Upper lobe of left lung (tissue), 6 donors: ENCODE measurements around the gene RCN2. TPM values are rescaled to one million over a fixed set of nuclear protein-coding genes. Genes with fewer than 3 reads are reported as not detected.

Source experiments
- ATAC-seq, 2 donors: fragments of 200-7000 bp; cut with Tn5 transposase; one replicate each; pipeline ENCODE4 v1.9.1; 2022; ENCODE audit warnings: mild to moderate bottlenecking in 2 of 2, moderate library complexity in 2 of 2; ENCODE audit not compliant: low FRiP score in 2 of 2
- DNase-seq, 2 donors: peaks; one replicate each; pipeline ENCODE4 v3.0.0-alpha.2; 2019 to 2020
- H3K27ac ChIP-seq, 4 donors: fragments of 200-600 bp; sonication (generic); one replicate each; pipeline ENCODE4 v1.5.1; 2016 to 2019
- H3K27me3 ChIP-seq, 4 donors: fragments of 200-600 bp; sonication (generic); one replicate each; pipeline ENCODE4 v1.5.1; 2017 to 2019
- H3K36me3 ChIP-seq, 4 donors: fragments of 200-600 bp; sonication (generic); one replicate each; pipeline ENCODE4 v1.5.1; 2016 to 2019
- H3K4me1 ChIP-seq, 4 donors: fragments of 200-600 bp; sonication (generic); one replicate each; pipeline ENCODE4 v1.5.1; 2018 to 2019
- H3K4me3 ChIP-seq, 4 donors: fragments of 200-600 bp; sonication (generic); one replicate each; pipeline ENCODE4 v1.5.1; 2017 to 2019; ENCODE audit warnings: mild to moderate bottlenecking in 2 of 4, moderate library complexity in 1 of 4
- H3K9me3 ChIP-seq, 4 donors: fragments of 200-600 bp; sonication (generic); one replicate each; pipeline ENCODE4 v1.5.1; 2018 to 2019
- EP300 ChIP-seq, 4 donors: sonication (generic); formaldehyde crosslinking; IDR thresholded peaks; one replicate each; pipeline ENCODE4 v1.5.1; 2017; ENCODE audit warnings: antibody characterized with exemption in 4 of 4, control low read depth in 2 of 4
- POLR2A ChIP-seq, 4 donors: fragments of 450-650 bp; IDR thresholded peaks; one replicate each; pipeline ENCODE4 v1.5.1; 2016 to 2017; ENCODE audit warnings: antibody characterized with exemption in 4 of 4, mild to moderate bottlenecking in 2 of 4
- POLR2AphosphoS5 ChIP-seq, 2 donors: sonication (generic); formaldehyde crosslinking; IDR thresholded peaks; one replicate each; pipeline ENCODE4 v1.5.1; 2017; ENCODE audit warnings: antibody characterized with exemption in 2 of 2
- WGBS, 2 donors: methylation state at CpG; one replicate each; pipeline ENCODE4 v1.1.5; 2017 to 2018; 5-methylcytosine and 5-hydroxymethylcytosine counted together
- total RNA-seq, 6 donors: library from RNA; depleted of rRNA in 4 of 6; stranded (reverse); fragments of >200 nt in 4 of 6; gene quantifications; one replicate each; pipeline versions ENCODE4 v1.1.0 to v1.2.1, GENCODE V29; 2016 to 2021
- TF ChIP-seq, protein P1 (sequence below), 6 experiments: fragments of 450-650 bp in 4 of 6; fragments of 200-600 bp in 2 of 6; sonication (generic) in 2 of 6; IDR thresholded peaks; one replicate each; pipeline ENCODE4 v1.5.1; 2016 to 2019; ENCODE audit warnings: antibody characterized with exemption in 6 of 6
- donor health status: DM: no; HTN: no; CAD: no; lungs with moderate emphysema.
- donor health status: DM: no; HTN: yes; CAD: no; lungs with severe emphysema.

Gene RCN2
- total RNA-seq, 6 donors from 2014 or later = 17.8 to 43.9 (median 32.7) TPM

GRCh38 chr15:76994496-76994895, 62.9 kb downstream of the RCN2 start:
- WGBS, 2 donors = 80 to 85% methylated on average over 2 to 6 of the region's 6 CpGs
- ATAC-seq (no peak), DNase-seq (no peak)
- Histone ChIP-seq H3K27me3 (no peaks in the 10 kb centered on the region), H3K27ac (peak overlapping the region; percentile 69 to 89 (median 84)), H3K9me3 (no peaks in the 10 kb centered on the region), H3K4me1 (peaks cover 0 to 36% (median 19%) of the 10 kb centered on the region in 4 donors), H3K36me3 (no peaks in the 10 kb centered on the region), H3K4me3 (peak overlapping the region in 1 of 4 donors; percentile 29)
- TF ChIP-seq POLR2A (IDR thresholded peaks at IDR 0.05) (no peak), POLR2AphosphoS5 (IDR thresholded peaks at IDR 0.05) (no peak), EP300 (IDR thresholded peaks at IDR 0.05) (no peak)

- H3K4me3 ChIP-seq = peak within 1 kb of the TSS in 3 of 4 donors; percentile 29 to 54 (median 48)
- H3K27ac ChIP-seq = peak within 1 kb of the TSS; percentile 69 to 89 (median 84)
- peak; percentile 66 to 86 for DNase-seq
- TF ChIP-seq POLR2A (IDR thresholded peaks at IDR 0.05) (peak in 1 of 4 donors; percentile 53), POLR2AphosphoS5 (IDR thresholded peaks at IDR 0.05) (peak in 1 of 2 donors; percentile 52), EP300 (IDR thresholded peaks at IDR 0.05) (no peak)
- TF ChIP-seq, protein P1, sequence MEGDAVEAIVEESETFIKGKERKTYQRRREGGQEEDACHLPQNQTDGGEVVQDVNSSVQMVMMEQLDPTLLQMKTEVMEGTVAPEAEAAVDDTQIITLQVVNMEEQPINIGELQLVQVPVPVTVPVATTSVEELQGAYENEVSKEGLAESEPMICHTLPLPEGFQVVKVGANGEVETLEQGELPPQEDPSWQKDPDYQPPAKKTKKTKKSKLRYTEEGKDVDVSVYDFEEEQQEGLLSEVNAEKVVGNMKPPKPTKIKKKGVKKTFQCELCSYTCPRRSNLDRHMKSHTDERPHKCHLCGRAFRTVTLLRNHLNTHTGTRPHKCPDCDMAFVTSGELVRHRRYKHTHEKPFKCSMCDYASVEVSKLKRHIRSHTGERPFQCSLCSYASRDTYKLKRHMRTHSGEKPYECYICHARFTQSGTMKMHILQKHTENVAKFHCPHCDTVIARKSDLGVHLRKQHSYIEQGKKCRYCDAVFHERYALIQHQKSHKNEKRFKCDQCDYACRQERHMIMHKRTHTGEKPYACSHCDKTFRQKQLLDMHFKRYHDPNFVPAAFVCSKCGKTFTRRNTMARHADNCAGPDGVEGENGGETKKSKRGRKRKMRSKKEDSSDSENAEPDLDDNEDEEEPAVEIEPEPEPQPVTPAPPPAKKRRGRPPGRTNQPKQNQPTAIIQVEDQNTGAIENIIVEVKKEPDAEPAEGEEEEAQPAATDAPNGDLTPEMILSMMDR (IDR thresholded peaks at IDR 0.05) = peak in 1 of 6 experiments; percentile 6
- H3K9me3 ChIP-seq = no peaks in the 10 kb centered on the region
- ATAC-seq = peak in 1 of 2 donors; percentile 53
- H3K36me3 ChIP-seq = no peaks in the 10 kb centered on the region
- H3K27me3 ChIP-seq = no peaks in the 10 kb centered on the region
- peaks cover 0 to 36% (median 19%) of the 10 kb centered on the region in 4 donors for H3K4me1 ChIP-seq
- WGBS, 2 donors = 39 to 66% methylated on average over 20 to 26 of the region's 28 CpGs
Measured at GRCh38 chr15:76994971-76995945, 63.7 kb downstream of the RCN2 start, which contains the start of gene PSTPIP1. Gene PSTPIP1, plus strand, starts transcription at chr15:76995126. Its CDS starts 448 bp downstream, at chr15:76995574.

- peaks cover 0 to 43% (median 19%) of the 10 kb centered on the region in 4 donors for H3K4me1 ChIP-seq
Measured at GRCh38 chr15:76996076-76996525, 64.6 kb downstream of the RCN2 start.

DNA sequence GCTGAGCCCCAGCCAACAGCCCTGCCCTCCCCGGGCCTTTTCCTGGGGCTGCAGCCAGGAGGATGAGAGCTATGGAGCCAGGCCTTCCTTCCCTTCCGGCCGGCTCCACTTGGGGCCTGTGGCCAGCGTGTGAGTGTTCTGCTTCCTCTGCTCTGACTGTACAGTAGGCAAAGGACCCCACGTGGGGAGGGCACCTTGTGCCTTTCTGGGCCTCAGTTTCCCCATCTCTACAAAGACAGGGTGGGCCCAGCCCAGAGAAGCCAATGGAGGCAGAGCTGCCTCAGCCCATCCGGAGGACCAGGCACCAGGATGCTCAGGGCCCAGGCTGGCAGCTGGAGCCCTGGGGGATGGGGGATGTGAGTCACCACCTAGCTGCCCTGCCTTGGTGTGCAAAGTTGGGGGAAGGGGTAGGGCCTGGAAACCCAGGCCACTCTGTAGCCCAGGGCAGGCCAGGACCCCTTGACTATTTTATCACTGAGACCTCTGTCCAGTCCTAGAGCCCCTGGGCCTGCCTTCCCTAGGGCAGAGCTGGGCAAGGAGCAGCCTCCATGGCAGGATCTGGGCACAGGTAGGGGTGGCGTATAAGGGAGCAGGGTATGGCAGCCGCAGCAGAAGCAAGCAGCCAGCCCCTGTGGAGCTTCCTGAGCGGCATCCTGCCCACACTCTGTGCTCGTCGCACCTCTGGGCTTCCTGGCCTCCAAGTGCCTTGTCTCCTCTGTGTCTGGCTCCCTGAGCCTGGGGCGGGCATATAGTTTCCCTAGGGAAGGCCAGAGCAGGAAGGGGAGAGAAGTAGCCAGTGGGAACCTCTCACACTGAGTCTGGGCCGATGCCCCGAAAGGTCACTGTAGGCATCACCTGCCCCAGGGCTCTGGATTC, 65.2 kb downstream of the RCN2 start:
- Histone ChIP-seq H3K27ac (peak overlapping the region; percentile 69 to 89 (median 84)), H3K4me1 (peaks cover 0 to 43% (median 19%) of the 10 kb centered on the region in 4 donors)
- ATAC-seq = peak; percentile 31 to 48

More at GRCh38 chr15:76996076-76996525, 64.6 kb downstream of the RCN2 start:
- ATAC-seq = no peak
- H3K36me3 ChIP-seq = no peaks in the 10 kb centered on the region
- peak overlapping the region; percentile 69 to 89 (median 84) for H3K27ac ChIP-seq
- H3K9me3 ChIP-seq = no peaks in the 10 kb centered on the region
- peak overlapping the region in 3 of 4 donors; percentile 29 to 54 (median 48) for H3K4me3 ChIP-seq
- WGBS, 2 donors = 47 to 57% methylated on average over 4 to 9 of the region's 9 CpGs
- H3K27me3 ChIP-seq = no peaks in the 10 kb centered on the region
- DNase-seq = peak in 1 of 2 donors; percentile 8
- TF ChIP-seq POLR2AphosphoS5 (IDR thresholded peaks at IDR 0.05) (no peak), EP300 (IDR thresholded peaks at IDR 0.05) (no peak), POLR2A (IDR thresholded peaks at IDR 0.05) (no peak)
- TF ChIP-seq, protein P1 (IDR thresholded peaks at IDR 0.05) = no peak

More for the DNA sequence above, 65.2 kb downstream of the RCN2 start:
- no peaks in the 10 kb centered on the region for H3K27me3 ChIP-seq
- 77 to 95% methylated on average over 4 to 11 of the region's 14 CpGs for WGBS, 2 donors
- peak overlapping the region in 3 of 4 donors; percentile 29 to 54 (median 48) for H3K4me3 ChIP-seq
- TF ChIP-seq POLR2AphosphoS5 (IDR thresholded peaks at IDR 0.05) = no peak
- no peak for TF ChIP-seq POLR2A (IDR thresholded peaks at IDR 0.05)
- TF ChIP-seq EP300 (IDR thresholded peaks at IDR 0.05) = no peak
- TF ChIP-seq, protein P1 (IDR thresholded peaks at IDR 0.05) = no peak
- H3K9me3 ChIP-seq = no peaks in the 10 kb centered on the region
- H3K36me3 ChIP-seq = no peaks in the 10 kb centered on the region
- DNase-seq = peak in 1 of 2 donors; percentile 67
